H9 (cell line): ENCODE data around the gene NPIPA5. TPM values are rescaled to one million over a fixed set of nuclear protein-coding genes. Genes with fewer than 3 reads are reported as not detected.
"Not testable (repeated sequence)": the region's sequence is repeated elsewhere in the genome, so short reads cannot be mapped to it uniquely, and the experiment has no call there.

Source experiments
- DNase-seq: peaks from one replicate; pipeline ENCODE4 v3.0.0-alpha.2; 2017
- H2AFZ ChIP-seq: one replicate; pipeline ENCODE4 v1.6.1; 2013; ENCODE audit warnings: mild to moderate bottlenecking, low read length, control low read depth, moderate library complexity
- H2AK5ac ChIP-seq: 2 replicates; pipeline ENCODE4 v1.6.1; 2013; ENCODE audit warnings: low read length, control low read depth, mixed read lengths; ENCODE audit not compliant: insufficient read length
- H2BK120ac ChIP-seq: one replicate; pipeline ENCODE4 v1.6.1; 2013; ENCODE audit warnings: low read depth, mild to moderate bottlenecking, low read length, control low read depth, inconsistent platforms; ENCODE audit not compliant: poor library complexity, severe bottlenecking
- H2BK12ac ChIP-seq: 2 replicates; pipeline ENCODE4 v1.6.1; 2013; ENCODE audit warnings: low read length, control low read depth, mixed read lengths, low read depth; ENCODE audit not compliant: insufficient read length
- H2BK15ac ChIP-seq: 2 replicates; pipeline ENCODE4 v1.6.1; 2013; ENCODE audit warnings: low read depth, low read length, control low read depth
- H2BK20ac ChIP-seq: one replicate; pipeline ENCODE4 v1.6.1; 2013; ENCODE audit warnings: low read depth, mild to moderate bottlenecking, low read length, control low read depth, inconsistent platforms; ENCODE audit not compliant: poor library complexity, severe bottlenecking
- H2BK5ac ChIP-seq: 2 replicates; pipeline ENCODE4 v1.6.1; 2013; ENCODE audit warnings: low read length, control low read depth, mixed read lengths; ENCODE audit not compliant: insufficient read length
- H3K14ac ChIP-seq: 2 replicates; pipeline ENCODE4 v1.6.1; 2013; ENCODE audit warnings: low read length, control low read depth; ENCODE audit not compliant: insufficient read depth
- H3K18ac ChIP-seq: 2 replicates; pipeline ENCODE4 v1.6.1; 2013; ENCODE audit warnings: low read depth, mild to moderate bottlenecking, mixed read lengths, low read length, control low read depth; ENCODE audit not compliant: insufficient read length
- H3K23ac ChIP-seq: 2 replicates; pipeline ENCODE4 v1.6.1; 2013; ENCODE audit warnings: low read length, control low read depth, mixed read lengths, low read depth; ENCODE audit not compliant: insufficient read length
- H3K23me2 ChIP-seq: 2 replicates; pipeline ENCODE4 v1.6.1; 2013; ENCODE audit warnings: low read depth, mild to moderate bottlenecking, mixed read lengths, low read length, control low read depth; ENCODE audit not compliant: insufficient read length, poor library complexity, severe bottlenecking
- H3K27ac ChIP-seq: 2 replicates; pipeline ENCODE4 v1.5.1; 2013; ENCODE audit warnings: low read length, control low read depth, mixed read lengths, low read depth; ENCODE audit not compliant: insufficient read length
- H3K27me3 ChIP-seq: 2 replicates; pipeline ENCODE4 v1.6.1; 2013; ENCODE audit warnings: low read length, control low read depth, inconsistent platforms; ENCODE audit not compliant: insufficient read depth
- H3K4ac ChIP-seq: 2 replicates; pipeline ENCODE4 v1.6.1; 2013; ENCODE audit warnings: low read depth, mild to moderate bottlenecking, control low read depth, inconsistent platforms, low read length, moderate library complexity
- H3K4me1 ChIP-seq: 2 replicates; pipeline ENCODE4 v1.6.1; 2013; ENCODE audit warnings: low read length, control low read depth, inconsistent platforms; ENCODE audit not compliant: insufficient read depth
- H3K4me2 ChIP-seq: 2 replicates; pipeline ENCODE4 v1.6.1; 2013; ENCODE audit warnings: low read length, control low read depth, mixed read lengths; ENCODE audit not compliant: insufficient read length, insufficient read depth
- H3K56ac ChIP-seq: 2 replicates; pipeline ENCODE4 v1.6.1; 2013; ENCODE audit warnings: low read depth, mild to moderate bottlenecking, mixed read lengths, low read length, control low read depth; ENCODE audit not compliant: insufficient read length
- H3K79me1 ChIP-seq: 2 replicates; pipeline ENCODE4 v1.6.1; 2013; ENCODE audit warnings: low read depth, mild to moderate bottlenecking, moderate library complexity, low read length, control low read depth, inconsistent platforms; ENCODE audit not compliant: insufficient read depth, poor library complexity, severe bottlenecking
- H3K79me2 ChIP-seq: 2 replicates; pipeline ENCODE4 v1.6.1; 2013; ENCODE audit warnings: low read length, control low read depth, inconsistent platforms; ENCODE audit not compliant: insufficient read depth
- H3K9ac ChIP-seq: 2 replicates; pipeline ENCODE4 v1.6.1; 2013; ENCODE audit warnings: low read length, control low read depth, mixed read lengths; ENCODE audit not compliant: insufficient read length; ENCODE audit errors: extremely low read depth
- H3K9me3 ChIP-seq: one replicate; pipeline ENCODE4 v1.6.1; 2013; ENCODE audit warnings: low read depth, low read length, inconsistent platforms; ENCODE audit not compliant: control insufficient read depth
- H3T11ph ChIP-seq: one replicate; pipeline ENCODE4 v1.6.1; 2013; ENCODE audit warnings: mild to moderate bottlenecking, low read length, control low read depth, inconsistent platforms
- H4K20me1 ChIP-seq: one replicate; pipeline ENCODE4 v1.6.1; 2013; ENCODE audit not compliant: control insufficient read depth, insufficient read length, insufficient read depth
- H4K5ac ChIP-seq: 2 replicates; pipeline ENCODE4 v1.6.1; 2013; ENCODE audit warnings: low read depth, mild to moderate bottlenecking, mixed read lengths, low read length, control low read depth; ENCODE audit not compliant: insufficient read length
- H4K8ac ChIP-seq: replicated peaks from 2 replicates; pipeline ENCODE4 v1.6.1; 2013; ENCODE audit warnings: low read length, control low read depth, mixed read lengths, low read depth; ENCODE audit not compliant: insufficient read length
- H4K91ac ChIP-seq: 2 replicates; pipeline ENCODE4 v1.6.1; 2013; ENCODE audit warnings: low read depth, mild to moderate bottlenecking, moderate library complexity, mixed read lengths, low read length, control low read depth; ENCODE audit not compliant: insufficient read length
- H3K27ac Mint-ChIP-seq, 3 experiments: 2 replicates in 2 of 3; 3 replicates in 1 of 3; pipeline ENCODE4 v1.8.0; 2020 to 2021; ENCODE audit warnings: mixed read lengths in 3 of 3, mild to moderate bottlenecking in 1 of 3, moderate library complexity in 1 of 3
- H3K27me3 Mint-ChIP-seq: 2 replicates; pipeline ENCODE4 v1.8.0; 2021; ENCODE audit warnings: low read depth, mild to moderate bottlenecking, moderate library complexity, mixed read lengths
- H3K36me3 Mint-ChIP-seq, 3 experiments: 2 replicates in 2 of 3; 3 replicates in 1 of 3; pipeline ENCODE4 v1.8.0; 2020 to 2021; ENCODE audit warnings: low read depth in 3 of 3, mixed read lengths in 3 of 3; ENCODE audit not compliant: insufficient read depth in 1 of 3
- H3K4me1 Mint-ChIP-seq, 2 experiments: 2 replicates each; pipeline ENCODE4 v1.8.0; 2020; ENCODE audit warnings: mixed read lengths in 2 of 2
- H3K4me3 Mint-ChIP-seq, 2 experiments: 2 replicates in 1 of 2; 3 replicates in 1 of 2; pipeline ENCODE4 v1.8.0; 2020 to 2021; ENCODE audit warnings: mild to moderate bottlenecking in 2 of 2, mixed read lengths in 2 of 2, moderate library complexity in 1 of 2
- H3K9me3 Mint-ChIP-seq, 2 experiments: 2 replicates in 1 of 2; 3 replicates in 1 of 2; pipeline ENCODE4 v1.8.0; 2020; ENCODE audit warnings: mild to moderate bottlenecking in 2 of 2, mixed read lengths in 2 of 2, moderate library complexity in 1 of 2
- WGBS: extraction: QIAGEN DNeasy Blood & Tissue Kit; methylation state at CpG from one replicate; pipeline ENCODE4 v1.1.7; 2013; ENCODE audit warnings: missing lambda C conversion rate, low lambda C conversion rate, mixed read lengths; ENCODE audit not compliant: insufficient read length; ENCODE audit errors: extremely low coverage; 5-methylcytosine and 5-hydroxymethylcytosine counted together
- total RNA-seq: library from RNA; stranded (reverse); gene quantifications from 2 replicates; pipeline ENCODE4 v1.2.1, GENCODE V29; 2021

NPIPA5 gene
- total RNA-seq, 1 experiment from 2014 or later: 5.2 TPM

DNA sequence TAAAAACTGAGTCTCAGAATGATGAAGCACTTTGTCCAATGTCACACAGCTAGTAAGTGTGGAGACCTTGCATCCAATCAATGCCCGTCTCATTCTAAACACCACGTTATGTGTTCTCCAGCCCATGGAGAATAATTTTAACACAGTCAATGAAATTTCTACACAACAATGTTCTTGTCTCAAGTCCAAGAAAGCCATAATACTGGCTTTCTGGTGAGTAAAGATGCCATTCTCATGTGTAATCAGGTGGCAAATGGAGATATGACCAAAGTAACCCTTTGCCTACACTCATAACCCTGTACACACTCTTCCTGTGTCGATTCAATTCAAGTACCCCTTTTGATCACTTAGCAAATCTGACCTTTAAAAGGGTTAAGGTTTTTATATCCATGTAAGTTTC is 4.7 kb upstream of the NPIPA5 start:
- H2BK5ac ChIP-seq, H2BK12ac ChIP-seq: not testable (repeated sequence)

DNA sequence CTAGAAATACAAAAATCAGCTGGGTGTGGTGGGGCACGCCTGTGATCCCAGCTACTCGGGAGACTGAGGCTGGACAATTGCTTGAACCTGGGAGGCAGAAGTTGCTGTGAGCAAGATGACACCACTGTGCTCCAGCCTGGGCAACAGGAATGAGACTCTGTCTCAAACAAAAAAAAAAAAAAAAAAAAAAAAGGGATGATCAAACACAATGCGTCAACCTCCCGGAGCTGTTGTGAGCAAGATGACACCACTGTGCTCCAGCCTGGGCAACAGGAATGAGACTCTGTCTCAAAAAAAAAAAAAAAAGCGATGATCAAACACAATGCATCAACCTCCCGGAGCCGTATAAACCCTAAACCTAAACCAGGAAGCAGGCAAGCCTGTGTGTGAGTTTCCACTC is 20.6 kb downstream of the NPIPA5 start:
- not testable (repeated sequence) for H3K27ac Mint-ChIP-seq, H3K36me3 Mint-ChIP-seq, H2BK5ac ChIP-seq, H2AK5ac ChIP-seq, H4K8ac ChIP-seq, H4K91ac ChIP-seq, H4K5ac ChIP-seq, H3K9ac ChIP-seq, H3K14ac ChIP-seq, H3K4ac ChIP-seq, DNase-seq, H3K27me3 Mint-ChIP-seq, H3K4me3 Mint-ChIP-seq, H3K9me3 ChIP-seq, H3K4me1 Mint-ChIP-seq, H3K27me3 ChIP-seq, H3K23ac ChIP-seq, H3K9me3 Mint-ChIP-seq, H3K27ac ChIP-seq, H3T11ph ChIP-seq, H3K23me2 ChIP-seq, H3K18ac ChIP-seq, H2BK15ac ChIP-seq, H2AFZ ChIP-seq, H2BK20ac ChIP-seq, H3K4me2 ChIP-seq, H3K79me1 ChIP-seq, H2BK12ac ChIP-seq, H4K20me1 ChIP-seq, H3K79me2 ChIP-seq, H2BK120ac ChIP-seq, H3K56ac ChIP-seq, H3K4me1 ChIP-seq
- WGBS: no CpG with 5 or more reads among the region's 7 CpGs

More for the DNA sequence above, 4.7 kb upstream of the NPIPA5 start:
- H3K79me1 ChIP-seq, H3K9ac ChIP-seq, H3T11ph ChIP-seq, H2AFZ ChIP-seq, H3K18ac ChIP-seq, H3K9me3 ChIP-seq, H4K8ac ChIP-seq, H3K36me3 Mint-ChIP-seq, H3K4me1 ChIP-seq, H3K27me3 ChIP-seq, DNase-seq, H4K91ac ChIP-seq, H3K27ac Mint-ChIP-seq, H3K56ac ChIP-seq, H3K4me2 ChIP-seq, H2BK120ac ChIP-seq, H3K79me2 ChIP-seq, H2AK5ac ChIP-seq, H3K14ac ChIP-seq, H3K23ac ChIP-seq, H4K20me1 ChIP-seq, H2BK15ac ChIP-seq, H4K5ac ChIP-seq, H3K27ac ChIP-seq, H3K4me3 Mint-ChIP-seq, H3K4me1 Mint-ChIP-seq, H3K9me3 Mint-ChIP-seq, H3K27me3 Mint-ChIP-seq, H2BK20ac ChIP-seq, H3K4ac ChIP-seq, H3K23me2 ChIP-seq: not testable (repeated sequence)
- WGBS: no CpG with 5 or more reads among the region's 3 CpGs
